Osteocyte (in vitro differentiated cells): ENCODE data around the gene CCK. TPM values are rescaled to one million over a fixed set of nuclear protein-coding genes. Genes with fewer than 3 reads are reported as not detected.

Experiments used
- DNase-seq: peaks from one replicate; pipeline ENCODE4 v3.0.0; 2021; ENCODE audit warnings: mixed read lengths; ENCODE audit not compliant: unreplicated experiment; ENCODE audit errors: extremely low spot score
- H3K27ac Mint-ChIP-seq: one replicate; pipeline ENCODE4 v1.8.0; 2021; ENCODE audit warnings: mild to moderate bottlenecking, mixed read lengths; ENCODE audit not compliant: unreplicated experiment
- H3K27me3 Mint-ChIP-seq: one replicate; pipeline ENCODE4 v1.8.0; 2021; ENCODE audit warnings: mixed read lengths; ENCODE audit not compliant: unreplicated experiment
- H3K36me3 Mint-ChIP-seq: one replicate; pipeline ENCODE4 v1.8.0; 2021; ENCODE audit warnings: mixed read lengths; ENCODE audit not compliant: unreplicated experiment
- H3K4me1 Mint-ChIP-seq: one replicate; pipeline ENCODE4 v1.8.0; 2021; ENCODE audit warnings: mixed read lengths; ENCODE audit not compliant: unreplicated experiment
- H3K4me3 Mint-ChIP-seq: one replicate; pipeline ENCODE4 v1.8.0; 2021; ENCODE audit warnings: mild to moderate bottlenecking, moderate library complexity, mixed read lengths; ENCODE audit not compliant: unreplicated experiment
- H3K9me3 Mint-ChIP-seq: one replicate; pipeline ENCODE4 v1.8.0; 2021; ENCODE audit warnings: mixed read lengths; ENCODE audit not compliant: unreplicated experiment
- total RNA-seq: library from RNA; stranded (reverse); gene quantifications from 2 replicates; pipeline ENCODE4 v1.2.1, GENCODE V29; 2021
- TF ChIP-seq, protein P1 (sequence below): fragments of 200-600 bp; sonication (generic); IDR thresholded peaks from 2 replicates; pipeline ENCODE4 v1.5.0; 2021; ENCODE audit warnings: antibody characterized with exemption, mild to moderate bottlenecking, moderate library complexity

CCK gene
- total RNA-seq, 1 donor from 2014 or later = not detected

DNA sequence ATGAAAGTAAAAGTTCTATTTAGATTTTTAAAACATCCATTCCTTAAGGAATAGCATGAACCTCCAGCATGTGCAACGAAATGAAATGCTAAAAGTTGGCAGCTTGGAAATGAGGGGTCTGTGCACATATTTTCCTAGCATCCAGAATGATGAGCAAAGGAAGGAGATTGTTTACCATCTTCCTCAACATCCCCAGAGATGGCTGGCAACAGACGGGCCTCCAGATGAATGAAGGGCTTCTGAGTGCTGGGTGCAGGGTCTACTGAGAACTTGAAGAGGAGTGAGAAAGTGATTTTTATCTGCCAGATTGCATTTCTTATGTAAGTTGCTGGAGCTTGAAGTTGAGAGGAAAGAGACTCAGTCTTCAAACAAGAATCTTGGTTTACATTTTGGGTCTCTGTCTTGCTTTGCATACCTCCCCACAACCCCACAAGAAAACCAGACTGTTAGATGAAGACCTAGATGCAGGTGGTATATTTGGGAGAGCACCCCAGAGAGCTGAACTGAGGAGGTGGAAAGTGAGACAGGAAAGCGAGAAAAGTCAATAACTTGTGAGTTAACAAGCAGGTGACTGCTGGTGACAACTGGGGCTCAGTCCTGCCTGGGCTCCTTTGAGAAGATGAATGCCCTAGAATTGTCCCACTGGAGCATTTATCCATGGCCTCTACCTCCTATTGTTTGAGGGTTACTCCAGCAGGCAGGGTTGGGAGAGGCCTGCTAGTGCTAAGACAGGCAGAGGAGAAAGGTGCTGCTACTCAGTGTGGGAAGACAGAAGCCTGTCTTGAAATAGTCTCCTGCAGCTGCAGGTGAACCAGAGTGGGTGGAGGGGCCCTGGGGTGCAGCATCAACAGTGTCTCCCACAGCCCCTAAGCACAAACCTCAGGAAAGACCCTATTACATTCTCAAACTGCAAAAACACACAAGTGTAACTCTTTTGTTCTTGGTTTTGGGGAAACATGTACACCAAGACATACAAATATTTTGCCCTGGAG is 10.5 kb upstream of the CCK start:
- Mint-ChIP-seq H3K4me3 (no peak overlapping the region), H3K9me3 (no peaks in the 10 kb centered on the region), H3K36me3 (no peaks in the 10 kb centered on the region), H3K27ac (no peak overlapping the region), H3K4me1 (no peaks in the 10 kb centered on the region), H3K27me3 (peaks cover 3% of the 10 kb centered on the region)
- no peak for DNase-seq
- TF ChIP-seq, protein P1, sequence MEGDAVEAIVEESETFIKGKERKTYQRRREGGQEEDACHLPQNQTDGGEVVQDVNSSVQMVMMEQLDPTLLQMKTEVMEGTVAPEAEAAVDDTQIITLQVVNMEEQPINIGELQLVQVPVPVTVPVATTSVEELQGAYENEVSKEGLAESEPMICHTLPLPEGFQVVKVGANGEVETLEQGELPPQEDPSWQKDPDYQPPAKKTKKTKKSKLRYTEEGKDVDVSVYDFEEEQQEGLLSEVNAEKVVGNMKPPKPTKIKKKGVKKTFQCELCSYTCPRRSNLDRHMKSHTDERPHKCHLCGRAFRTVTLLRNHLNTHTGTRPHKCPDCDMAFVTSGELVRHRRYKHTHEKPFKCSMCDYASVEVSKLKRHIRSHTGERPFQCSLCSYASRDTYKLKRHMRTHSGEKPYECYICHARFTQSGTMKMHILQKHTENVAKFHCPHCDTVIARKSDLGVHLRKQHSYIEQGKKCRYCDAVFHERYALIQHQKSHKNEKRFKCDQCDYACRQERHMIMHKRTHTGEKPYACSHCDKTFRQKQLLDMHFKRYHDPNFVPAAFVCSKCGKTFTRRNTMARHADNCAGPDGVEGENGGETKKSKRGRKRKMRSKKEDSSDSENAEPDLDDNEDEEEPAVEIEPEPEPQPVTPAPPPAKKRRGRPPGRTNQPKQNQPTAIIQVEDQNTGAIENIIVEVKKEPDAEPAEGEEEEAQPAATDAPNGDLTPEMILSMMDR = no peak

DNA sequence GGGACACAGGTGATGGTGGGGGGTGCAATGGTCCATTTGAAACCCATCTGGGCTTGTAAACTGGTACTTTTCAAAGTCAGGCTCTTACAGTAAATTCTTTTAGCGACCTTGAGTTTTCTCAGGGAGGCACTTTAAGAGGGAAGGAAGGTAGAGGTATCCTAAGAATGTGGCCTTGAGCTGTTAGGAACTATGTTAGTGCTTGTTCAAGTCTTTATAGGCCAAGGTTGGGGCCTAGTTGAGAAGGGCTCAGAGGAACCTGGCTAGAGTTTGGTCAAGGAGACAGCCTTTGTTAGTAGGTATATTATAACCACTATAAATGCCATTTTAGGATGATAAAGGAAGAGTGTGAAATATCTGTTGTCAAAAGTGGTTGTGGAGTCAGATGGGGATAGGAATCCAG is 9.2 kb upstream of the CCK start:
- TF ChIP-seq, protein P1 = no peak
- Mint-ChIP-seq H3K4me3 (no peak overlapping the region), H3K4me1 (no peaks in the 10 kb centered on the region), H3K27me3 (peaks cover 9% of the 10 kb centered on the region), H3K27ac (no peak overlapping the region), H3K9me3 (no peaks in the 10 kb centered on the region), H3K36me3 (no peaks in the 10 kb centered on the region)
- no peak for DNase-seq

DNA sequence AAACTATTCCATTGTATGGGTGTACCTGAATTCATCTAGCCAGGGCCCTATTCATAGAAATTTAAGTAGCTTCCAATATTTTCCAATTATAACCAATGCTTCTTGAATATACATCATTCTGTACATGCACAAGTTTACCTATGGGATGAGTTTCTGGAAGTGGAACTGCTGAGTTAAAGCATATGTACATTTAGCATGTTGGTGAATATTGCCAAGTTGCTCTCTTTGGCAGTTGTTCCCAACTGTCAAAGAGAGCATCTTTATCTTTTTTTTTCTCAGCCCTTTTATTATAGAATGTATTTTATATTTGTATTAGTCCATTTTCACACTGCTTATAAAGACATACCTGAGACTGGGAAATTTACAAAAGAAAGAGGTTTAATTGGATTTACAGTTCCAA is 8.3 kb upstream of the CCK start:
- no peak overlapping the region for H3K27ac Mint-ChIP-seq
- no peaks in the 10 kb centered on the region for H3K4me1 Mint-ChIP-seq
- H3K9me3 Mint-ChIP-seq = no peaks in the 10 kb centered on the region
- no peak overlapping the region for H3K4me3 Mint-ChIP-seq
- no peak for DNase-seq
- no peaks in the 10 kb centered on the region for H3K36me3 Mint-ChIP-seq
- H3K27me3 Mint-ChIP-seq = peaks cover 9% of the 10 kb centered on the region
- TF ChIP-seq, protein P1 = no peak

DNA sequence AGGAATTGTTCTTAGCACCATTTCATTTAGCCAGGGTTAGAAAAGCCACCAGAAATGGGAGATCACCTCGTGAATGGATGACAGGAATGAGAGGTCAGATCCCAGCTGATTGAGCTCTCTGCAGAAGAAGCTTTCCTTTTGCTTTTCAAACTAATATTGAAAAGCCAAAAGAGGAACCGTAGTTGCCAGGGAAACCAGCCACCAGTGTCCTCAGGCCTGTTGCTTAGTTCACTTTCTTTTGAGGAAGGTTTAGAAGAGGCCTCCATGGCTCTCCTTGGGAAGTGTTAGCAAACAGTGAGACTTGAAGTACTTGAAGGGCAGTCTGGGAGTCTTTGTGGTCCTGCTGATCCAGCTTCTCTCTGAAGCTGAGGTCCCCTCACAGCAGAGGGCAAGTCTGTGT is 7.4 kb upstream of the CCK start:
- DNase-seq = no peak
- H3K4me3 Mint-ChIP-seq = no peak overlapping the region
- TF ChIP-seq, protein P1 = no peak
- H3K4me1 Mint-ChIP-seq = no peaks in the 10 kb centered on the region
- H3K27me3 Mint-ChIP-seq = peaks cover 9% of the 10 kb centered on the region
- no peaks in the 10 kb centered on the region for H3K9me3 Mint-ChIP-seq
- H3K36me3 Mint-ChIP-seq = no peaks in the 10 kb centered on the region
- no peak overlapping the region for H3K27ac Mint-ChIP-seq

DNA sequence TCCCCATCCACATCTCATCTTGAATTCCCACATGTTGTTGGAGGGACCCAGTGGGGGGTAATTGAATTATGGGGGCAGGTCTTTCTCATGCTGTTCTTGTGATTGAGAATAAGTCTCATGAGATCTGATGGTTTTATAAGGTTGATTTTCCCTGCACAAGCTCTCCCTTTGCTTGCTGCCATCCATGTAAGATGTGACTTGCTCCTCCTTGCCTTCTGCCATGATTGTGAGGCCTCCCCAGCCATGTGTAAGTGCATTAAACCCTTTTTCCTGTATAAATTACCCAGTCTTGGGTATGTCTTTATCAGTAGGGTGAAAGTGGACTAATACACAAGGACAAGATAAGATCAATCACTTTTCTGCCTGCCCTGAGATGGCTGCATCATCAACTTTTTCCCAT is 5.8 kb upstream of the CCK start:
- H3K4me3 Mint-ChIP-seq = no peak overlapping the region
- H3K36me3 Mint-ChIP-seq = no peaks in the 10 kb centered on the region
- DNase-seq = no peak
- H3K27ac Mint-ChIP-seq = no peak overlapping the region
- no peaks in the 10 kb centered on the region for H3K4me1 Mint-ChIP-seq
- TF ChIP-seq, protein P1 = no peak
- H3K27me3 Mint-ChIP-seq = peaks cover 18% of the 10 kb centered on the region
- no peaks in the 10 kb centered on the region for H3K9me3 Mint-ChIP-seq
